SK-N-SH treated with all-trans-retinoic acid at 6 μM for 48 hours (cell line): Measurements from ENCODE around the gene EEFSEC.

Experiments
- ATAC-seq: fragments of 200-7000 bp; cut with Tn5 transposase; 3 replicates; pipeline ENCODE4 v1.9.1; 2020; ENCODE audit warnings: mild to moderate bottlenecking, moderate library complexity
- BACH2 ChIP-seq: fragments of 250-450 bp; sonication (Bioruptor Pico); IDR thresholded peaks from 2 replicates; pipeline ENCODE4 v1.9.0; 2021; ENCODE audit warnings: mild to moderate bottlenecking, borderline replicate concordance
- CSRNP3 ChIP-seq: fragments of 250-450 bp; sonication (Bioruptor Pico); IDR thresholded peaks from 2 replicates; pipeline ENCODE4 v1.5.1; 2021; ENCODE audit warnings: mild to moderate bottlenecking, moderate library complexity
- ESRRG ChIP-seq: fragments of 250-450 bp; sonication (Bioruptor Pico); IDR thresholded peaks from 2 replicates; pipeline ENCODE4 v1.6.1; 2021; ENCODE audit warnings: mild to moderate bottlenecking
- ISL1 ChIP-seq: fragments of 250-450 bp; sonication (Bioruptor Pico); IDR thresholded peaks from 2 replicates; pipeline ENCODE4 v2.1.2; 2022; ENCODE audit warnings: mild to moderate bottlenecking, moderate library complexity
- OSR1 ChIP-seq: fragments of 250-450 bp; sonication (Bioruptor Pico); IDR thresholded peaks from 2 replicates; pipeline ENCODE4 v1.8.0; 2022; ENCODE audit warnings: moderate library complexity, mild to moderate bottlenecking, inconsistent platforms
- POU6F1 ChIP-seq: fragments of 250-450 bp; sonication (Bioruptor Pico); IDR thresholded peaks from 2 replicates; pipeline ENCODE4 v1.8.0; 2021; ENCODE audit warnings: low read depth, mild to moderate bottlenecking, moderate library complexity, borderline replicate concordance
- PPARA ChIP-seq: fragments of 250-450 bp; sonication (Bioruptor Pico); IDR thresholded peaks from 2 replicates; pipeline ENCODE4 v1.5.0; 2020; ENCODE audit warnings: mild to moderate bottlenecking, borderline replicate concordance
- RARB ChIP-seq: fragments of 250-450 bp; sonication (Bioruptor Pico); IDR thresholded peaks from 2 replicates; pipeline ENCODE4 v1.8.0; 2021; ENCODE audit warnings: mild to moderate bottlenecking, moderate library complexity
- SNAI2 ChIP-seq: fragments of 250-450 bp; sonication (Bioruptor Pico); IDR thresholded peaks from 2 replicates; pipeline ENCODE4 v1.5.0; 2020; ENCODE audit warnings: mild to moderate bottlenecking, moderate library complexity
- TCF4 ChIP-seq: fragments of 250-450 bp; sonication (Bioruptor Pico); IDR thresholded peaks from 2 replicates; pipeline ENCODE4 v1.8.0; 2021; ENCODE audit warnings: mild to moderate bottlenecking, moderate library complexity, borderline replicate concordance
- TOX ChIP-seq: fragments of 250-450 bp; sonication (Bioruptor Pico); IDR thresholded peaks from 2 replicates; pipeline ENCODE4 v1.8.0; 2021; ENCODE audit warnings: mild to moderate bottlenecking, moderate library complexity, borderline replicate concordance
- TSHZ2 ChIP-seq: fragments of 250-450 bp; sonication (Bioruptor Pico); IDR thresholded peaks from 2 replicates; pipeline ENCODE4 v1.5.0; 2020; ENCODE audit warnings: mild to moderate bottlenecking, moderate library complexity
- ZC3H10 ChIP-seq: fragments of 250-450 bp; sonication (Bioruptor Pico); IDR thresholded peaks from 2 replicates; pipeline ENCODE4 v1.5.1; 2021; ENCODE audit warnings: mild to moderate bottlenecking, moderate library complexity
- ZFP3 ChIP-seq: fragments of 250-450 bp; sonication (Bioruptor Pico); IDR thresholded peaks from 2 replicates; pipeline ENCODE4 v1.5.0; 2020; ENCODE audit warnings: mild to moderate bottlenecking, moderate library complexity
- ZFP30 ChIP-seq: fragments of 450-650 bp; formaldehyde crosslinking; IDR thresholded peaks from 2 replicates; pipeline ENCODE4 v1.5.0; 2022; ENCODE audit warnings: mild to moderate bottlenecking, moderate library complexity
- ZNF70 ChIP-seq: fragments of 450-650 bp; formaldehyde crosslinking; IDR thresholded peaks from 2 replicates; pipeline ENCODE4 v1.5.0; 2020; ENCODE audit warnings: mild to moderate bottlenecking, moderate library complexity
- ZNF8 ChIP-seq: fragments of 450-650 bp; formaldehyde crosslinking; IDR thresholded peaks from 2 replicates; pipeline ENCODE4 v1.5.0; 2020; ENCODE audit warnings: mild to moderate bottlenecking, moderate library complexity

Gene EEFSEC

GRCh38 chr3:128247666-128248409 is 94.6 kb downstream of the EEFSEC start:
- no peak for TF ChIP-seq PPARA (CRISPR knock-in tag)
- TF ChIP-seq ZFP3, result no peak
- no peak for TF ChIP-seq CSRNP3 (CRISPR knock-in tag)
- TF ChIP-seq RARB (CRISPR knock-in tag), result no peak
- TF ChIP-seq TOX (CRISPR knock-in tag), result no peak
- TF ChIP-seq ZNF70 (CRISPR knock-in tag), result no peak
- no peak for TF ChIP-seq ZC3H10 (CRISPR knock-in tag)
- TF ChIP-seq ZFP30 (CRISPR knock-in tag), result no peak
- TF ChIP-seq ESRRG (CRISPR knock-in tag), result no peak
- TF ChIP-seq POU6F1, result no peak
- no peak for TF ChIP-seq TCF4 (CRISPR knock-in tag)
- TF ChIP-seq TSHZ2 (CRISPR knock-in tag), result no peak
- TF ChIP-seq SNAI2 (CRISPR knock-in tag), result no peak
- TF ChIP-seq BACH2 (CRISPR knock-in tag), result no peak
- no peak for TF ChIP-seq ZNF8 (CRISPR knock-in tag)
- TF ChIP-seq ISL1, result no peak
- TF ChIP-seq, all 23 proteins: peak for 0
- ATAC-seq, result no peak

- no peak for TF ChIP-seq ZNF70 (CRISPR knock-in tag)
- TF ChIP-seq CSRNP3 (CRISPR knock-in tag), result no peak
- no peak for ATAC-seq
These were observed 98.8 kb downstream of the EEFSEC start for GRCh38 chr3:128252083-128252482.

GRCh38 chr3:128253150-128253549 is 99.9 kb downstream of the EEFSEC start:
- TF ChIP-seq PPARA (CRISPR knock-in tag), result no peak
- TF ChIP-seq TOX (CRISPR knock-in tag), result no peak
- no peak for TF ChIP-seq TCF4 (CRISPR knock-in tag)
- no peak for TF ChIP-seq CSRNP3 (CRISPR knock-in tag)
- no peak for TF ChIP-seq BACH2 (CRISPR knock-in tag)
- no peak for TF ChIP-seq POU6F1
- TF ChIP-seq ESRRG (CRISPR knock-in tag), result no peak
- no peak for TF ChIP-seq OSR1 (CRISPR knock-in tag)
- no peak for TF ChIP-seq TSHZ2 (CRISPR knock-in tag)
- ATAC-seq, result no peak
